GM21576 (cell line): ENCODE data around the gene TMC5.
"Not testable (repeated sequence)": the region's sequence is repeated elsewhere in the genome, so short reads cannot be mapped to it uniquely, and the experiment has no call there.

Experiments
- ATAC-seq: cut with Tn5 transposase; IDR thresholded peaks from one replicate; pipeline ENCODE4 v1.9.1; 2021; ENCODE audit warnings: mild to moderate bottlenecking, moderate library complexity; ENCODE audit not compliant: unreplicated experiment

The TMC5 gene

GRCh38 chr16:19417640-19418039, at the start of gene TMC5:
TMC5 (plus strand) TSS chr16:19417883; CDS start chr16:19440039, 22,156 bp downstream.
- ATAC-seq, result no peak

GRCh38 chr16:19372541-19372940, 45.1 kb upstream of the TMC5 start:
- ATAC-seq, result not testable (repeated sequence)

GRCh38 chr16:19374402-19374801, 43.3 kb upstream of the TMC5 start:
- ATAC-seq, result no peak

- ATAC-seq, result no peak
These were observed 42.0 kb upstream of the TMC5 start for GRCh38 chr16:19375561-19376158.

- no peak for ATAC-seq
These were observed 39.8 kb upstream of the TMC5 start for GRCh38 chr16:19377864-19378263.

GRCh38 chr16:19378511-19378910, 39.2 kb upstream of the TMC5 start:
- no peak for ATAC-seq

GRCh38 chr16:19379838-19380237, 37.8 kb upstream of the TMC5 start:
- no peak for ATAC-seq

GRCh38 chr16:19380328-19380727, 37.4 kb upstream of the TMC5 start:
- no peak for ATAC-seq

GRCh38 chr16:19382084-19382801, 35.4 kb upstream of the TMC5 start:
- ATAC-seq, result no peak

- no peak for ATAC-seq
These were observed 34.5 kb upstream of the TMC5 start for GRCh38 chr16:19382887-19383816.

GRCh38 chr16:19384656-19385055, 33.0 kb upstream of the TMC5 start:
- ATAC-seq, result no peak

- no peak for ATAC-seq
These were observed 31.2 kb upstream of the TMC5 start for GRCh38 chr16:19386525-19386924.

GRCh38 chr16:19389246-19389645, 28.4 kb upstream of the TMC5 start:
- no peak for ATAC-seq

GRCh38 chr16:19391185-19391776, 26.4 kb upstream of the TMC5 start:
- not testable (repeated sequence) for ATAC-seq

- no peak for ATAC-seq
These were observed 25.3 kb upstream of the TMC5 start for GRCh38 chr16:19392352-19392751.

- ATAC-seq, result no peak
These were observed 24.2 kb upstream of the TMC5 start for GRCh38 chr16:19393226-19394111.

GRCh38 chr16:19395646-19396267, 21.9 kb upstream of the TMC5 start:
- ATAC-seq, result not testable (repeated sequence)

- ATAC-seq, result no peak
These were observed 21.1 kb upstream of the TMC5 start for GRCh38 chr16:19396555-19397011.

- not testable (repeated sequence) for ATAC-seq
These were observed 20.3 kb upstream of the TMC5 start for GRCh38 chr16:19397373-19397772.

- no peak for ATAC-seq
These were observed 17.0 kb upstream of the TMC5 start for GRCh38 chr16:19400711-19401110.
